Smooth muscle cell (in vitro differentiated cells): Measurements from ENCODE around the gene ISG20L2. TPM values are rescaled to one million over a fixed set of nuclear protein-coding genes. Genes with fewer than 3 reads are reported as not detected.
A peak's percentile ranks its signal among the peaks of the same experiment; 100 is the strongest.

Experiments used
- DNase-seq: peaks from one replicate; lab custom pipeline; 2025; ENCODE audit not compliant: unreplicated experiment; lab: John Stamatoyannopoulos, UW
- H2AFZ ChIP-seq: fragments of 200-600 bp; sonication (generic); 2 replicates; pipeline ENCODE4 v1.6.0; 2016; ENCODE audit warnings: antibody characterized with exemption, low read depth, mild to moderate bottlenecking
- H3F3A ChIP-seq: fragments of 200-600 bp; sonication (generic); 2 replicates; pipeline ENCODE4 v1.6.0; 2017; ENCODE audit warnings: antibody characterized with exemption, low read depth
- H3K27ac ChIP-seq: fragments of 200-600 bp; sonication (generic); 2 replicates; pipeline ENCODE4 v1.5.1; 2016; ENCODE audit warnings: low read depth, mild to moderate bottlenecking
- H3K27me3 ChIP-seq: fragments of 200-600 bp; sonication (generic); 2 replicates; pipeline ENCODE4 v1.6.1; 2016; ENCODE audit warnings: low read depth, mild to moderate bottlenecking
- H3K36me3 ChIP-seq: fragments of 200-600 bp; sonication (generic); 2 replicates; pipeline ENCODE4 v1.5.1; 2016; ENCODE audit warnings: low read depth
- H3K4me1 ChIP-seq: fragments of 200-600 bp; sonication (generic); 2 replicates; pipeline ENCODE4 v1.5.1; 2016; ENCODE audit warnings: low read depth
- H3K4me2 ChIP-seq: fragments of 200-600 bp; sonication (generic); 2 replicates; pipeline ENCODE4 v1.6.0; 2016; ENCODE audit warnings: mild to moderate bottlenecking
- H3K4me3 ChIP-seq: fragments of 200-600 bp; sonication (generic); 2 replicates; pipeline ENCODE4 v1.5.1; 2016; ENCODE audit warnings: mild to moderate bottlenecking
- H3K79me2 ChIP-seq: fragments of 200-600 bp; sonication (generic); 2 replicates; pipeline ENCODE4 v1.6.0; 2016; ENCODE audit warnings: low read depth, mild to moderate bottlenecking
- H3K9ac ChIP-seq: fragments of 200-600 bp; sonication (generic); 2 replicates; pipeline ENCODE4 v1.6.0; 2016; ENCODE audit warnings: low read depth
- H3K9me3 ChIP-seq: fragments of 200-600 bp; sonication (generic); replicated peaks from 2 replicates; pipeline ENCODE4 v1.5.1; 2016; ENCODE audit warnings: low read depth
- H4K20me1 ChIP-seq: fragments of 200-600 bp; sonication (generic); 2 replicates; pipeline ENCODE4 v1.6.0; 2016; ENCODE audit warnings: low read depth
- WGBS: methylation state at CpG from one replicate; pipeline ENCODE4 v1.1.7; 2016; ENCODE audit warnings: low lambda C conversion rate; 5-methylcytosine and 5-hydroxymethylcytosine counted together
- polyA plus RNA-seq: library from polyadenylated mRNA; unstranded; fragments of >200 nt; fragmentation: Nextera tagmentation; extraction: Ambion mirVana; gene quantifications from 2 replicates; pipeline ENCODE4 v1.2.1, GENCODE V29; 2016
- total RNA-seq: library from RNA; depleted of rRNA; stranded (reverse); fragments of >200 nt; gene quantifications from 2 replicates; pipeline ENCODE4 v1.2.3, GENCODE V29; 2014
- TF ChIP-seq, protein P1 (sequence below): fragments of 200-600 bp; sonication (generic); IDR thresholded peaks from 2 replicates; pipeline ENCODE4 v1.5.1; 2017; ENCODE audit warnings: borderline replicate concordance, mild to moderate bottlenecking, antibody characterized with exemption; ENCODE audit not compliant: insufficient read depth, poor library complexity, severe bottlenecking

ISG20L2 gene
- total and polyA plus RNA-seq, 2 experiments from 2014 or later, result 13.8 to 17.4 TPM

DNA sequence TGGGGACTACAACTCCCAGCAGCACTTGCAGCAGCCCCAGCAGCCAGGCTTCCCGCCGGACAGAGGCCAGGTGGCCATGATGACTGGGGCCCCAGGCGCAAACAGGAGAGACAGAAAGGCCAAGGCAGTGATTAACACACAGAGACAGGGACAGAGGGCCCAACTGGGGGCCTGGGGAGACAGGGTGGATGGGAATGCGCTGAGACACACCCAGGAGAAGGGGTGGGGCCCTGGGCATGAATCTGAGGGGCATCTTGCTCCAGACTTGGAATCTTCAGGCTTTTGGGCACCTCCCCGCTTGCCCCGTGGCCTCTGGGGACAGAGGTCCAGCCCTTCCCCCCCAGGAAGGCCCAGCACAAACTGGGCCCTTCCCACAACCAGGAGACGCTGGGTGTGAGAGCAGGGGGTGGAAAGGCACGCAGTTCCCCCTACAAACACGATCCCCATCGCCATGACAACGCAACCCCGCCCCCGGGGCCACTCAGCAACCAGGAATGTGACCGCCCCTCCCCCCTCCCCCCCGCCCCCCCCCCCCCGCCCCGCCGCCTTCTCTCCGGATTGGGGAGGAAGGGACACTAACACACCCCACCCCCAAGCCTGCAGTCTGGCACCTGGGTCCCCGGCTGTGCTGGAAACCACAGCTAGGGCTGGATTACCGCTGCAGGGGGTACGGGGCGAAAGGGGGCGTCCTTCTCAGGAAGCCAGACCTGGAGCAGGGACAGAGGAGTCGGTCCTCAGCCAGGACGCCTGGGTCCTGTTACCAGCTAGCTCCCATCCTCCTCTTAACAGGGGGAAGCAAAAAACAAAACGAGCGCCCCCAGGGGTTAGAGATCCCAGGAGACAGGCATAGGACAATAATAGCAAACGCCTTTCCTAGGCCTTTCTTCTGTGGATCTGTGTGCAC lies 18.4 kb upstream of the ISG20L2 start:
- no peak overlapping the region for H2AFZ ChIP-seq
- no peaks in the 10 kb centered on the region for H3K9me3 ChIP-seq
- no peaks in the 10 kb centered on the region for H4K20me1 ChIP-seq
- TF ChIP-seq, protein P1, sequence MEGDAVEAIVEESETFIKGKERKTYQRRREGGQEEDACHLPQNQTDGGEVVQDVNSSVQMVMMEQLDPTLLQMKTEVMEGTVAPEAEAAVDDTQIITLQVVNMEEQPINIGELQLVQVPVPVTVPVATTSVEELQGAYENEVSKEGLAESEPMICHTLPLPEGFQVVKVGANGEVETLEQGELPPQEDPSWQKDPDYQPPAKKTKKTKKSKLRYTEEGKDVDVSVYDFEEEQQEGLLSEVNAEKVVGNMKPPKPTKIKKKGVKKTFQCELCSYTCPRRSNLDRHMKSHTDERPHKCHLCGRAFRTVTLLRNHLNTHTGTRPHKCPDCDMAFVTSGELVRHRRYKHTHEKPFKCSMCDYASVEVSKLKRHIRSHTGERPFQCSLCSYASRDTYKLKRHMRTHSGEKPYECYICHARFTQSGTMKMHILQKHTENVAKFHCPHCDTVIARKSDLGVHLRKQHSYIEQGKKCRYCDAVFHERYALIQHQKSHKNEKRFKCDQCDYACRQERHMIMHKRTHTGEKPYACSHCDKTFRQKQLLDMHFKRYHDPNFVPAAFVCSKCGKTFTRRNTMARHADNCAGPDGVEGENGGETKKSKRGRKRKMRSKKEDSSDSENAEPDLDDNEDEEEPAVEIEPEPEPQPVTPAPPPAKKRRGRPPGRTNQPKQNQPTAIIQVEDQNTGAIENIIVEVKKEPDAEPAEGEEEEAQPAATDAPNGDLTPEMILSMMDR, result no peak
- H3K27me3 ChIP-seq, result no peaks in the 10 kb centered on the region
- H3K4me3 ChIP-seq, result peak overlapping the region; percentile 75
- 2% methylated on average over 18 of the region's 29 CpGs for WGBS
- no peaks in the 10 kb centered on the region for H3K36me3 ChIP-seq
- H3K4me1 ChIP-seq, result peaks cover 42% of the 10 kb centered on the region
- H3K4me2 ChIP-seq, result peak overlapping the region; percentile 97
- H3F3A ChIP-seq, result peaks cover 13% of the 10 kb centered on the region
- H3K27ac ChIP-seq, result peak overlapping the region; percentile 100
- peak overlapping the region; percentile 100 for H3K9ac ChIP-seq
- H3K79me2 ChIP-seq, result peaks cover 60% of the 10 kb centered on the region
- DNase-seq, result peak; percentile 91

DNA sequence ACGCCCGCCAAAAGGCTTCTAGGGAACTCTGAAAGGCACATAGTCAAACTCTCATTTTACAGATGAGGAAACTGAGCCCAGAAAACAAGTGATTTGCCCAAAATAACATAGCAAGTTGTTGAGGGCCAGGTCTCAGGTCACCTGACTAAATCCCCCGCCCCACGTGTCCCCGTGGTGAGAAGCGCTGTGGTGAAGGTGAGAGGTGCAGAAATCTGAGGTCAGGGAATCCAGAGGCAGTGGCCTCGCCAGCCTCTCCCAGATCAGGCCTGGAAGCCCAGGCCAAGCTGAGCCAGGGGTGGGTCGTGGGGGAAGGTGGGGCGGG lies 17.8 kb upstream of the ISG20L2 start:
- H3K4me2 ChIP-seq, result peak overlapping the region; percentile 92
- H3K79me2 ChIP-seq, result peaks cover 60% of the 10 kb centered on the region
- DNase-seq, result no peak
- no peaks in the 10 kb centered on the region for H3K36me3 ChIP-seq
- TF ChIP-seq, protein P1, result no peak
- H3K9me3 ChIP-seq, result no peaks in the 10 kb centered on the region
- H3K4me3 ChIP-seq, result peak overlapping the region; percentile 60
- no peaks in the 10 kb centered on the region for H4K20me1 ChIP-seq
- peak overlapping the region; percentile 100 for H3K27ac ChIP-seq
- WGBS, result 31% methylated on average over 8 of the region's 9 CpGs
- H3K27me3 ChIP-seq, result no peaks in the 10 kb centered on the region
- H2AFZ ChIP-seq, result no peak overlapping the region
- peaks cover 46% of the 10 kb centered on the region for H3K4me1 ChIP-seq
- H3F3A ChIP-seq, result peaks cover 19% of the 10 kb centered on the region
- peak overlapping the region; percentile 100 for H3K9ac ChIP-seq

DNA sequence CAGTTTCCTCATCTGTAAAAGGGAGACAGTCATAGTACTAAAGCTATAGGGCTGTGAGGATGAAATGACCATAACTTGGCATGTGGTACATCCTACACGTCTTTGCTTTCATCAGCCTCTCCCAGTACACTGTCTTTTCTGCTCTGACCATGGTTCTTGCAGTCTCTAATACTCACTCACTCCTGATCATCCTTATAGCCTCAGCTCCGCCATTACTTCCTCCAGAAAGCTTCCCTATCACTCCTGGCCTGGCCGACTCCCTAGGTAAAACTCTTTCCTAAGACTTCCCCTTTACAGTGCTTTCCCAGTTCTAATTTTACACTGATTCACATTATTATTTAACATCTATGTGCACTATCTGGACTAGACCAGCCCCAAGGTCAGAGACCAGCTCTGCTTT lies 17.3 kb upstream of the ISG20L2 start:
- Histone ChIP-seq H3K27ac (peak overlapping the region; percentile 100), H3K79me2 (peaks cover 56% of the 10 kb centered on the region), H3K27me3 (no peaks in the 10 kb centered on the region), H3K9me3 (no peaks in the 10 kb centered on the region), H3K9ac (peak overlapping the region; percentile 100), H4K20me1 (no peaks in the 10 kb centered on the region), H3F3A (peaks cover 20% of the 10 kb centered on the region), H3K36me3 (no peaks in the 10 kb centered on the region), H3K4me2 (peak overlapping the region; percentile 92), H3K4me1 (peaks cover 47% of the 10 kb centered on the region), H2AFZ (no peak overlapping the region), H3K4me3 (peak overlapping the region; percentile 60)
- 90% methylated on average over 3 of the region's 3 CpGs for WGBS
- TF ChIP-seq, protein P1, result no peak
- DNase-seq, result no peak
